Stimulated activated naive B cell treated with anti-CD40 and anti-IgM and Interleukin-4, amounts not matched to agents 10 μg/mL and 1 μg/mL and 100 μg/mL, for 72 hours (primary cell): ENCODE results near the gene BCL7B.
"Not testable (repeated sequence)": the region's sequence is repeated elsewhere in the genome, so short reads cannot be mapped to it uniquely, and the experiment has no call there.

Source experiments
- ATAC-seq, 2 donors: fragments of 150-1000 bp; cut with Tn5 transposase; replicated peaks; 2 replicates each; pipeline ENCODE4 v1.10.0; 2021; ENCODE audit warnings: moderate library complexity in 1 of 2
- DNase-seq: peaks from one replicate; pipeline ENCODE4 v3.0.0; 2021
- H3K27ac Mint-ChIP-seq: one replicate; pipeline ENCODE4 v1.8.0; 2022; ENCODE audit warnings: mild to moderate bottlenecking, mixed read lengths
- H3K27me3 Mint-ChIP-seq, 2 donors: one replicate each; pipeline ENCODE4 v1.8.0; 2022; ENCODE audit warnings: mixed read lengths in 2 of 2
- H3K36me3 Mint-ChIP-seq, 2 donors: one replicate each; pipeline ENCODE4 v1.8.0; 2022; ENCODE audit warnings: mixed read lengths in 2 of 2, mild to moderate bottlenecking in 1 of 2
- H3K4me1 Mint-ChIP-seq, 2 donors: one replicate each; pipeline ENCODE4 v1.8.0; 2022; ENCODE audit warnings: mixed read lengths in 2 of 2, mild to moderate bottlenecking in 1 of 2
- H3K4me3 Mint-ChIP-seq, 2 donors: one replicate each; pipeline ENCODE4 v1.8.0; 2022; ENCODE audit warnings: mild to moderate bottlenecking in 2 of 2, mixed read lengths in 2 of 2, moderate library complexity in 1 of 2
- H3K9me3 Mint-ChIP-seq, 2 donors: one replicate each; pipeline ENCODE4 v1.8.0; 2022; ENCODE audit warnings: mixed read lengths in 2 of 2, mild to moderate bottlenecking in 1 of 2

BCL7B gene

GRCh38 chr7:73582664-73583202 lies 25.2 kb upstream of the BCL7B start:
- H3K4me3 Mint-ChIP-seq, result no peak overlapping the region
- ATAC-seq (no peak), DNase-seq (no peak)
- no peak overlapping the region for H3K27ac Mint-ChIP-seq
- H3K27me3 Mint-ChIP-seq, result peaks cover 0 to 4% of the 10 kb centered on the region in 2 donors
- peaks cover 17% of the 10 kb centered on the region in 2 donors for H3K4me1 Mint-ChIP-seq
- peaks cover 1 to 3% of the 10 kb centered on the region in 2 donors for H3K36me3 Mint-ChIP-seq
- peaks cover 2 to 5% of the 10 kb centered on the region in 2 donors for H3K9me3 Mint-ChIP-seq

GRCh38 chr7:73581006-73581405 lies 23.5 kb upstream of the BCL7B start:
- not testable (repeated sequence) for H3K27ac Mint-ChIP-seq, H3K9me3 Mint-ChIP-seq, H3K4me3 Mint-ChIP-seq, ATAC-seq, H3K36me3 Mint-ChIP-seq, DNase-seq, H3K27me3 Mint-ChIP-seq
- H3K4me1 Mint-ChIP-seq, result peaks cover 18 to 28% of the 10 kb centered on the region in 2 donors

- peak within 1 kb of the TSS; percentile 93 to 99 for H3K4me3 Mint-ChIP-seq
- peaks cover 10 to 19% of the 10 kb centered on the region in 2 donors for H3K36me3 Mint-ChIP-seq
- H3K9me3 Mint-ChIP-seq, result peaks cover 2 to 5% of the 10 kb centered on the region in 2 donors
- ATAC-seq (peak; percentile 89 to 91), DNase-seq (peak; percentile 97)
- no peaks in the 10 kb centered on the region for H3K27me3 Mint-ChIP-seq
- H3K27ac Mint-ChIP-seq, result peak within 1 kb of the TSS; percentile 99
- H3K4me1 Mint-ChIP-seq, result peaks cover 20 to 28% of the 10 kb centered on the region in 2 donors
Measured at GRCh38 chr7:73578342-73579128, 21.0 kb upstream of the BCL7B start, which contains the start of gene TBL2. TSS of gene TBL2 (minus strand) at chr7:73578579. CDS start at chr7:73578549, 30 bp downstream.

- no peak for DNase-seq
Measured at GRCh38 chr7:73577627-73578341, 20.3 kb upstream of the BCL7B start.

GRCh38 chr7:73573791-73574190 lies 16.3 kb upstream of the BCL7B start:
- ATAC-seq, result no peak
- Mint-ChIP-seq H3K4me1 (peaks cover 12 to 21% of the 10 kb centered on the region in 2 donors), H3K27me3 (no peaks in the 10 kb centered on the region), H3K4me3 (no peak overlapping the region), H3K9me3 (peaks cover 0 to under 1% of the 10 kb centered on the region in 2 donors), H3K36me3 (peaks cover 44 to 52% of the 10 kb centered on the region in 2 donors), H3K27ac (no peak overlapping the region)
- no peak for DNase-seq

More at GRCh38 chr7:73577627-73578341, 20.3 kb upstream of the BCL7B start:
- Mint-ChIP-seq H3K27ac (peak overlapping the region; percentile 99), H3K27me3 (no peaks in the 10 kb centered on the region), H3K4me1 (peaks cover 20 to 28% of the 10 kb centered on the region in 2 donors), H3K4me3 (peak overlapping the region; percentile 93 to 99), H3K36me3 (peaks cover 12 to 25% of the 10 kb centered on the region in 2 donors), H3K9me3 (peaks cover 2 to 5% of the 10 kb centered on the region in 2 donors)
- ATAC-seq, result peak; percentile 17 to 22

- no peaks in the 10 kb centered on the region for H3K9me3 Mint-ChIP-seq
- no peak for ATAC-seq
- peaks cover 43 to 51% of the 10 kb centered on the region in 2 donors for H3K36me3 Mint-ChIP-seq
- no peak for DNase-seq
- H3K27me3 Mint-ChIP-seq, result no peaks in the 10 kb centered on the region
- no peak overlapping the region for H3K4me3 Mint-ChIP-seq
- no peak overlapping the region for H3K27ac Mint-ChIP-seq
- H3K4me1 Mint-ChIP-seq, result peaks cover 10 to 16% of the 10 kb centered on the region in 2 donors
Measured at GRCh38 chr7:73573276-73573675, 15.8 kb upstream of the BCL7B start.

- DNase-seq, result no peak
- Mint-ChIP-seq H3K4me3 (no peak overlapping the region), H3K4me1 (peaks cover 9 to 15% of the 10 kb centered on the region in 2 donors), H3K9me3 (no peaks in the 10 kb centered on the region), H3K36me3 (peaks cover 43 to 50% of the 10 kb centered on the region in 2 donors), H3K27me3 (no peaks in the 10 kb centered on the region), H3K27ac (no peak overlapping the region)
- no peak for ATAC-seq
Measured at GRCh38 chr7:73572767-73573186, 15.3 kb upstream of the BCL7B start.

- DNase-seq, result no peak
- H3K27ac Mint-ChIP-seq, result no peak overlapping the region
- H3K9me3 Mint-ChIP-seq, result no peaks in the 10 kb centered on the region
- no peaks in the 10 kb centered on the region for H3K27me3 Mint-ChIP-seq
- H3K36me3 Mint-ChIP-seq, result peaks cover 43 to 45% of the 10 kb centered on the region in 2 donors
- H3K4me3 Mint-ChIP-seq, result no peak overlapping the region
- H3K4me1 Mint-ChIP-seq, result peaks cover 8 to 10% of the 10 kb centered on the region in 2 donors
- ATAC-seq, result no peak
Measured at GRCh38 chr7:73570977-73571376, 13.5 kb upstream of the BCL7B start.

- no peak overlapping the region for H3K27ac Mint-ChIP-seq
Measured at GRCh38 chr7:73570521-73570920, 13.0 kb upstream of the BCL7B start.

GRCh38 chr7:73569042-73569608 lies 11.6 kb upstream of the BCL7B start:
- H3K36me3 Mint-ChIP-seq, result peaks cover 37 to 38% of the 10 kb centered on the region in 2 donors
- no peak for DNase-seq
- H3K4me3 Mint-ChIP-seq, result no peak overlapping the region
- ATAC-seq, result no peak
- H3K9me3 Mint-ChIP-seq, result no peaks in the 10 kb centered on the region
- peak overlapping the region; percentile 14 for H3K27ac Mint-ChIP-seq
- peaks cover 9 to 12% of the 10 kb centered on the region in 2 donors for H3K4me1 Mint-ChIP-seq
- no peaks in the 10 kb centered on the region for H3K27me3 Mint-ChIP-seq

More at GRCh38 chr7:73570521-73570920, 13.0 kb upstream of the BCL7B start:
- ATAC-seq, result no peak
- no peak for DNase-seq
- no peaks in the 10 kb centered on the region for H3K27me3 Mint-ChIP-seq
- H3K36me3 Mint-ChIP-seq, result peaks cover 43 to 45% of the 10 kb centered on the region in 2 donors
- H3K9me3 Mint-ChIP-seq, result no peaks in the 10 kb centered on the region
- peaks cover 10 to 12% of the 10 kb centered on the region in 2 donors for H3K4me1 Mint-ChIP-seq
- no peak overlapping the region for H3K4me3 Mint-ChIP-seq

GRCh38 chr7:73567846-73568685 lies 10.6 kb upstream of the BCL7B start:
- no peaks in the 10 kb centered on the region for H3K27me3 Mint-ChIP-seq
- peaks cover 30 to 34% of the 10 kb centered on the region in 2 donors for H3K36me3 Mint-ChIP-seq
- no peak overlapping the region for H3K4me3 Mint-ChIP-seq
- H3K9me3 Mint-ChIP-seq, result no peaks in the 10 kb centered on the region
- H3K27ac Mint-ChIP-seq, result no peak overlapping the region
- peaks cover 7 to 12% of the 10 kb centered on the region in 2 donors for H3K4me1 Mint-ChIP-seq
- DNase-seq (no peak), ATAC-seq (no peak)

- no peak for DNase-seq
- no peak overlapping the region for H3K4me3 Mint-ChIP-seq
Measured at GRCh38 chr7:73567140-73567539, 9.7 kb upstream of the BCL7B start.

GRCh38 chr7:73566431-73566830 lies 8.9 kb upstream of the BCL7B start:
- peak; percentile 31 to 49 for ATAC-seq
- Mint-ChIP-seq H3K4me1 (peaks cover 7 to 12% of the 10 kb centered on the region in 2 donors), H3K36me3 (peaks cover 21 to 22% of the 10 kb centered on the region in 2 donors), H3K4me3 (peak overlapping the region; percentile 31 to 71)
- not testable (repeated sequence) for H3K27ac Mint-ChIP-seq, H3K27me3 Mint-ChIP-seq, H3K9me3 Mint-ChIP-seq, DNase-seq

More at GRCh38 chr7:73567140-73567539, 9.7 kb upstream of the BCL7B start:
- no peak for ATAC-seq
- H3K36me3 Mint-ChIP-seq, result peaks cover 22 to 25% of the 10 kb centered on the region in 2 donors
- no peak overlapping the region for H3K27ac Mint-ChIP-seq
- H3K4me1 Mint-ChIP-seq, result peaks cover 7 to 12% of the 10 kb centered on the region in 2 donors
- H3K9me3 Mint-ChIP-seq, result no peaks in the 10 kb centered on the region
- no peaks in the 10 kb centered on the region for H3K27me3 Mint-ChIP-seq
